Activated naive CD8-positive, alpha-beta T cell treated with anti-CD3 and anti-CD28 coated beads for 36 hours (primary cell): ENCODE measurements around the gene JMJD6. TPM values are rescaled to one million over a fixed set of nuclear protein-coding genes. Genes with fewer than 3 reads are reported as not detected.
"Not testable (repeated sequence)": the region's sequence is repeated elsewhere in the genome, so short reads cannot be mapped to it uniquely, and the experiment has no call there.

Source experiments
- DNase-seq: peaks from one replicate; pipeline ENCODE4 v3.0.0; 2021
- H3K27ac Mint-ChIP-seq: one replicate; pipeline ENCODE4 v1.8.0; 2022; ENCODE audit warnings: mild to moderate bottlenecking, moderate library complexity, mixed read lengths
- H3K27me3 Mint-ChIP-seq: one replicate; pipeline ENCODE4 v1.8.0; 2022; ENCODE audit warnings: mild to moderate bottlenecking, mixed read lengths
- H3K36me3 Mint-ChIP-seq: one replicate; pipeline ENCODE4 v1.8.0; 2021; ENCODE audit warnings: mild to moderate bottlenecking, mixed read lengths
- H3K4me1 Mint-ChIP-seq: one replicate; pipeline ENCODE4 v1.8.0; 2021; ENCODE audit warnings: mixed read lengths
- H3K4me3 Mint-ChIP-seq: one replicate; pipeline ENCODE4 v1.8.0; 2022; ENCODE audit warnings: mild to moderate bottlenecking, moderate library complexity, mixed read lengths
- H3K9me3 Mint-ChIP-seq: one replicate; pipeline ENCODE4 v1.8.0; 2022; ENCODE audit warnings: mixed read lengths
- total RNA-seq, 2 experiments: library from RNA; stranded (reverse); gene quantifications; one replicate each; pipeline ENCODE4 v1.2.3, GENCODE V29; 2021

The JMJD6 gene
- total RNA-seq, 2 experiments from 2014 or later, result 54.6 to 55.8 TPM

- Mint-ChIP-seq H3K36me3 (no peaks in the 10 kb centered on the region), H3K4me1 (no peaks in the 10 kb centered on the region), H3K27me3 (no peaks in the 10 kb centered on the region), H3K4me3 (no peak overlapping the region), H3K9me3 (no peaks in the 10 kb centered on the region), H3K27ac (peak overlapping the region; percentile 46)
- no peak for DNase-seq
These were observed 25.6 kb downstream of the JMJD6 start for GRCh38 chr17:76700617-76701470.

GRCh38 chr17:76700270-76700616 is 26.2 kb downstream of the JMJD6 start:
- no peak overlapping the region for H3K27ac Mint-ChIP-seq
- no peak overlapping the region for H3K4me3 Mint-ChIP-seq

GRCh38 chr17:76698466-76698977 is 27.9 kb downstream of the JMJD6 start:
- H3K27ac Mint-ChIP-seq, DNase-seq, H3K27me3 Mint-ChIP-seq, H3K4me3 Mint-ChIP-seq, H3K4me1 Mint-ChIP-seq, H3K9me3 Mint-ChIP-seq, H3K36me3 Mint-ChIP-seq: not testable (repeated sequence)

More at GRCh38 chr17:76700270-76700616, 26.2 kb downstream of the JMJD6 start:
- no peak for DNase-seq
- Mint-ChIP-seq H3K36me3 (no peaks in the 10 kb centered on the region), H3K4me1 (no peaks in the 10 kb centered on the region), H3K9me3 (no peaks in the 10 kb centered on the region), H3K27me3 (no peaks in the 10 kb centered on the region)

- H3K4me3 Mint-ChIP-seq, result no peak overlapping the region
- H3K36me3 Mint-ChIP-seq, result no peaks in the 10 kb centered on the region
- H3K9me3 Mint-ChIP-seq, result no peaks in the 10 kb centered on the region
- no peaks in the 10 kb centered on the region for H3K4me1 Mint-ChIP-seq
- no peak overlapping the region for H3K27ac Mint-ChIP-seq
- no peak for DNase-seq
- no peaks in the 10 kb centered on the region for H3K27me3 Mint-ChIP-seq
These were observed 28.5 kb downstream of the JMJD6 start for GRCh38 chr17:76697702-76698465.

- Mint-ChIP-seq H3K36me3 (no peaks in the 10 kb centered on the region), H3K27me3 (no peaks in the 10 kb centered on the region), H3K9me3 (no peaks in the 10 kb centered on the region), H3K4me3 (no peak overlapping the region), H3K27ac (no peak overlapping the region), H3K4me1 (no peaks in the 10 kb centered on the region)
- no peak for DNase-seq
These were observed 29.4 kb downstream of the JMJD6 start for GRCh38 chr17:76696763-76697701.

- H3K27me3 Mint-ChIP-seq, result no peaks in the 10 kb centered on the region
- H3K4me3 Mint-ChIP-seq, result no peak overlapping the region
- no peaks in the 10 kb centered on the region for H3K36me3 Mint-ChIP-seq
- DNase-seq, result no peak
- H3K4me1 Mint-ChIP-seq, result no peaks in the 10 kb centered on the region
- H3K9me3 Mint-ChIP-seq, result no peaks in the 10 kb centered on the region
- no peak overlapping the region for H3K27ac Mint-ChIP-seq
These were observed 31.2 kb downstream of the JMJD6 start for GRCh38 chr17:76695059-76695831.

- no peak for DNase-seq
- no peaks in the 10 kb centered on the region for H3K27me3 Mint-ChIP-seq
- no peaks in the 10 kb centered on the region for H3K36me3 Mint-ChIP-seq
- H3K4me3 Mint-ChIP-seq, result no peak overlapping the region
- no peaks in the 10 kb centered on the region for H3K4me1 Mint-ChIP-seq
- no peaks in the 10 kb centered on the region for H3K9me3 Mint-ChIP-seq
- no peak overlapping the region for H3K27ac Mint-ChIP-seq
These were observed 34.8 kb downstream of the JMJD6 start for GRCh38 chr17:76691379-76692191.

GRCh38 chr17:76690596-76691280 is 35.7 kb downstream of the JMJD6 start:
- Mint-ChIP-seq H3K4me1 (no peaks in the 10 kb centered on the region), H3K36me3 (no peaks in the 10 kb centered on the region), H3K4me3 (no peak overlapping the region)

GRCh38 chr17:76689859-76690258 is 36.5 kb downstream of the JMJD6 start:
- H3K27ac Mint-ChIP-seq, result no peak overlapping the region
- no peaks in the 10 kb centered on the region for H3K4me1 Mint-ChIP-seq
- no peak for DNase-seq
- H3K36me3 Mint-ChIP-seq, result no peaks in the 10 kb centered on the region
- no peaks in the 10 kb centered on the region for H3K27me3 Mint-ChIP-seq
- H3K9me3 Mint-ChIP-seq, result no peaks in the 10 kb centered on the region
- no peak overlapping the region for H3K4me3 Mint-ChIP-seq

More at GRCh38 chr17:76690596-76691280, 35.7 kb downstream of the JMJD6 start:
- no peak overlapping the region for H3K27ac Mint-ChIP-seq
- no peaks in the 10 kb centered on the region for H3K9me3 Mint-ChIP-seq
- no peak for DNase-seq
- no peaks in the 10 kb centered on the region for H3K27me3 Mint-ChIP-seq

- no peak overlapping the region for H3K27ac Mint-ChIP-seq
- DNase-seq, result no peak
- H3K36me3 Mint-ChIP-seq, result no peaks in the 10 kb centered on the region
- H3K4me1 Mint-ChIP-seq, result no peaks in the 10 kb centered on the region
- no peaks in the 10 kb centered on the region for H3K9me3 Mint-ChIP-seq
- H3K27me3 Mint-ChIP-seq, result no peaks in the 10 kb centered on the region
- H3K4me3 Mint-ChIP-seq, result no peak overlapping the region
These were observed 38.2 kb downstream of the JMJD6 start for GRCh38 chr17:76688165-76688622.

- Mint-ChIP-seq H3K4me3 (no peak overlapping the region), H3K36me3 (no peaks in the 10 kb centered on the region), H3K9me3 (no peaks in the 10 kb centered on the region), H3K27me3 (no peaks in the 10 kb centered on the region), H3K27ac (no peak overlapping the region), H3K4me1 (no peaks in the 10 kb centered on the region)
- no peak for DNase-seq
These were observed 38.9 kb downstream of the JMJD6 start for GRCh38 chr17:76687298-76688164.

GRCh38 chr17:76686538-76687297 is 39.7 kb downstream of the JMJD6 start:
- H3K27me3 Mint-ChIP-seq, result no peaks in the 10 kb centered on the region
- no peak for DNase-seq
- H3K9me3 Mint-ChIP-seq, result no peaks in the 10 kb centered on the region
- H3K27ac Mint-ChIP-seq, result no peak overlapping the region
- H3K4me1 Mint-ChIP-seq, result no peaks in the 10 kb centered on the region
- H3K4me3 Mint-ChIP-seq, result no peak overlapping the region
- no peaks in the 10 kb centered on the region for H3K36me3 Mint-ChIP-seq
